ENCODE results near the gene B3GAT1.

B3GAT1 gene

GRCh38 chr11:134370526-134371435 is 41.3 kb downstream of the B3GAT1 start:
- DNase-seq: no peak

- no peak for DNase-seq
Observed at GRCh38 chr11:134369656-134370525, 42.2 kb downstream of the B3GAT1 start.

GRCh38 chr11:134367781-134368180 is 44.3 kb downstream of the B3GAT1 start:
- DNase-seq: no peak

GRCh38 chr11:134366254-134366653 is 45.8 kb downstream of the B3GAT1 start:
- no peak for DNase-seq

GRCh38 chr11:134365011-134365925 is 46.8 kb downstream of the B3GAT1 start:
- no peak for DNase-seq

- no peak for DNase-seq
Observed at GRCh38 chr11:134364261-134364660, 47.8 kb downstream of the B3GAT1 start.

GRCh38 chr11:134363592-134363991 is 48.5 kb downstream of the B3GAT1 start:
- no peak for DNase-seq

- no peak for DNase-seq
Observed at GRCh38 chr11:134363161-134363560, 48.9 kb downstream of the B3GAT1 start.

GRCh38 chr11:134362192-134362901 is 49.7 kb downstream of the B3GAT1 start:
- no peak for DNase-seq

- DNase-seq: no peak
Observed at GRCh38 chr11:134361661-134362060, 50.4 kb downstream of the B3GAT1 start.

GRCh38 chr11:134360050-134360835 is 51.8 kb downstream of the B3GAT1 start:
- DNase-seq: peak; percentile 98

GRCh38 chr11:134359646-134360045 is 52.4 kb downstream of the B3GAT1 start:
- no peak for DNase-seq

- no peak for DNase-seq
Observed at GRCh38 chr11:134358856-134359490, 53.1 kb downstream of the B3GAT1 start.

GRCh38 chr11:134358165-134358855 is 53.7 kb downstream of the B3GAT1 start:
- DNase-seq: no peak

GRCh38 chr11:134357545-134357839 is 54.5 kb downstream of the B3GAT1 start:
- DNase-seq: no peak

- no peak for DNase-seq
Observed at GRCh38 chr11:134356656-134357544, 55.1 kb downstream of the B3GAT1 start.

- no peak for DNase-seq
Observed at GRCh38 chr11:134355656-134356055, 56.4 kb downstream of the B3GAT1 start.

- DNase-seq: no peak
Observed at GRCh38 chr11:134355136-134355535, 56.9 kb downstream of the B3GAT1 start.

GRCh38 chr11:134352111-134352510 is 59.9 kb downstream of the B3GAT1 start:
- no peak for DNase-seq
